ENCODE data around the gene TAS2R46. TPM values are rescaled to one million over a fixed set of nuclear protein-coding genes. Genes with fewer than 3 reads are reported as not detected.
"Not testable (repeated sequence)": the region's sequence is repeated elsewhere in the genome, so short reads cannot be mapped to it uniquely, and the experiment has no call there.

The TAS2R46 gene
- 1 to 10 TPM in 1 of 4 donors, under 1 TPM in 2, not detected in 1; 0.67 to 5.8 (median 0.89) TPM for total RNA-seq

DNA sequence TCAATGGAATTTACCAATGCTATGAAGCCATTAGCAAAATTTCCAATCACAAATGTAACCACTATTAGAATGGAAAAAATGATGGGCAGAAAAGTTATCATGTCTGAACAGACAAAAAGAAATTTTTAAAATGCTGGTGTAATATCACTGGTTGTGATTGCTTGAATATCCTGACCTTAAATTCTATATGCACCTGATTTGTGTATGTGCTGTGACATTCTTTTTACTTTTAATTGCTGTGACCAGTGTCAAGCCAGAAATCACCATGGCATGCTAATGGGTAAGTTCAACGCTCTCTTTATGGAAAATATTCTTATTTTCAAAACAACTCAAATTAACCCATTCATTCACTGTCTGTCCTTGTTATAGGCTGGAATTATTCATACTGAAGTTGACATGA, at the start of gene TAS2R46:
TAS2R46 (minus strand) TSS at position 101 of the 400 bp plus-strand sequence; CDS start at position 101, 0 bp downstream.
- H3K9me3 ChIP-seq, H3K36me3 ChIP-seq, H3K27me3 ChIP-seq, H3K27ac ChIP-seq, ATAC-seq, H3K4me3 ChIP-seq, H3K4me1 ChIP-seq: not testable (repeated sequence)
- 83 to 100% methylated on average over 1 of the region's 1 CpG for WGBS, 2 donors (ENCODE audit: low coverage in 1 of 2)

DNA sequence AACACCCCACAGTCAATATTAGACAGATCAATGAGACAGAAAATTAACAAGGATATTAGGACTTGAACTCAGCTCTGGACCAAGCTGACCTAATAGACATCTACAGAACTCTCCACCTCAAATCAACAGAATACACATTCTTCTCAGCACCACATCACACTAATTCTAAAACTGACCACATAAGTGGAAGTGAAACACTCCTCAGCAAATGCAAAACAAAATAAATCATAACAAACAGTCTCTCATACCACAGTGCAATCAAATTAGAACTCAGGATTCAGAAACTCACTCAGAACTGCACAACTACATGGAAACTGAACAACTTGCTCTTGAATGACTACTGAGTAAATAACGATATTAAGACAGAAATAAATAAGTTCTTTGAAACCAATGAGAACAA, 49.1 kb upstream of the TAS2R46 start:
- not testable (repeated sequence) for H3K27me3 ChIP-seq, H3K4me3 ChIP-seq, ATAC-seq, H3K36me3 ChIP-seq, H3K4me1 ChIP-seq, H3K27ac ChIP-seq
- peaks cover 0 to 19% (median 0%) of the 10 kb centered on the region in 3 donors for H3K9me3 ChIP-seq
- WGBS, 2 donors (ENCODE audit: low coverage in 1 of 2): 100% methylated on average over 1 of the region's 1 CpG

- Histone ChIP-seq H3K27ac (no peak overlapping the region), H3K4me3 (no peak overlapping the region), H3K27me3 (no peaks in the 10 kb centered on the region), H3K9me3 (peaks cover 0 to 19% (median 0%) of the 10 kb centered on the region in 3 donors), H3K4me1 (no peaks in the 10 kb centered on the region), H3K36me3 (peaks cover 0 to 9% of the 10 kb centered on the region in 2 donors)
- TF ChIP-seq POLR2AphosphoS5 (IDR thresholded peaks at IDR 0.05) (no peak), POLR2A (IDR thresholded peaks at IDR 0.05) (no peak), EP300 (IDR thresholded peaks at IDR 0.05) (no peak)
- TF ChIP-seq, protein P1, sequence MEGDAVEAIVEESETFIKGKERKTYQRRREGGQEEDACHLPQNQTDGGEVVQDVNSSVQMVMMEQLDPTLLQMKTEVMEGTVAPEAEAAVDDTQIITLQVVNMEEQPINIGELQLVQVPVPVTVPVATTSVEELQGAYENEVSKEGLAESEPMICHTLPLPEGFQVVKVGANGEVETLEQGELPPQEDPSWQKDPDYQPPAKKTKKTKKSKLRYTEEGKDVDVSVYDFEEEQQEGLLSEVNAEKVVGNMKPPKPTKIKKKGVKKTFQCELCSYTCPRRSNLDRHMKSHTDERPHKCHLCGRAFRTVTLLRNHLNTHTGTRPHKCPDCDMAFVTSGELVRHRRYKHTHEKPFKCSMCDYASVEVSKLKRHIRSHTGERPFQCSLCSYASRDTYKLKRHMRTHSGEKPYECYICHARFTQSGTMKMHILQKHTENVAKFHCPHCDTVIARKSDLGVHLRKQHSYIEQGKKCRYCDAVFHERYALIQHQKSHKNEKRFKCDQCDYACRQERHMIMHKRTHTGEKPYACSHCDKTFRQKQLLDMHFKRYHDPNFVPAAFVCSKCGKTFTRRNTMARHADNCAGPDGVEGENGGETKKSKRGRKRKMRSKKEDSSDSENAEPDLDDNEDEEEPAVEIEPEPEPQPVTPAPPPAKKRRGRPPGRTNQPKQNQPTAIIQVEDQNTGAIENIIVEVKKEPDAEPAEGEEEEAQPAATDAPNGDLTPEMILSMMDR (IDR thresholded peaks at IDR 0.05): no peak
- ATAC-seq: no peak
- WGBS, 2 donors (ENCODE audit: low coverage in 1 of 2): 100% methylated on average over 2 of the region's 2 CpGs; no CpG with 5 or more reads in 1 of the 2 donors
Measured at GRCh38 chr12:11108862-11109261, 46.8 kb upstream of the TAS2R46 start.

DNA sequence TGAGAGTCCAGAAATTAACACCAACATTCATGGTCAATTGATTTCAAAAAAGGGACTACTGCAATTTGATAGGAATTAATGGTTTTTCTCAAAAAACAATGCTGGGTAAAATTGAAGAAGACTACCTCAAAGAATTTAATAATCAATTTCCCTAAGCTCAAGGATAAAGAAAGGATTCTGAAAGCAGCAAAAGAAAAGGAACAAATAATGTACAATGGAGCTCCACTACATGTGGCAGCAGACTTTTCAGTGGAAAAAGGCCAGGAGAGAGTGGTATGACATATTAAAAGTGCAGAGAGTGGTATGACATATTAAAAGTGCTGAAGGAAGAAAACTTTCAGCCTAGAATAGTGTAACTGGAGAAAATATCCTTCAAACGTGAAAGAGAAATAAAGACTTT, 45.6 kb upstream of the TAS2R46 start:
- Histone ChIP-seq H3K4me1 (no peaks in the 10 kb centered on the region), H3K27me3 (no peaks in the 10 kb centered on the region), H3K36me3 (peaks cover 0 to 9% of the 10 kb centered on the region in 2 donors), H3K4me3 (no peak overlapping the region), H3K9me3 (peaks cover 0 to 19% (median 0%) of the 10 kb centered on the region in 3 donors), H3K27ac (no peak overlapping the region)
- no peak for ATAC-seq
- 45 to 50% methylated on average over 1 of the region's 1 CpG for WGBS, 2 donors (ENCODE audit: low coverage in 1 of 2)
- TF ChIP-seq, protein P1 (IDR thresholded peaks at IDR 0.05): no peak
- TF ChIP-seq POLR2AphosphoS5 (IDR thresholded peaks at IDR 0.05): no peak
- TF ChIP-seq EP300 (IDR thresholded peaks at IDR 0.05): no peak
- TF ChIP-seq POLR2A (IDR thresholded peaks at IDR 0.05): no peak

DNA sequence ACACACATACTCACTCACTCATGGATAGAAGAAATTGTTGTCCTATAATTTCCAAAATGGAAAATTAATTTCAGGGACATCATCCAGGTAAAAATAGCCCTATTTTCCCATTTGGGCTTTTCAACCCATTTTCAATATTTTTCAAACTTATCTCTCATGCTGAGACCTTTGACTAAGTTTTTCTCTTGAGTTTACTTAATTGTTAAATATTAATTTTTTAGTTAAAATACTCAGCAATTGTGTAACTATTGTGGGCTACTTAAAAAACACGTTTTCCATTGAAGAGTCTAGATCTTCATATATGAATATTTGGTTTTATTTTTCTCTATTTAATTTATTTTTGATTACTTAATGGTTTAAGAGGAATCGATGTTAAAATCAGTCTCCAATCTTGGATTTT, 44.2 kb upstream of the TAS2R46 start:
- Histone ChIP-seq H3K9me3 (peaks cover 0 to 10% (median 0%) of the 10 kb centered on the region in 3 donors), H3K36me3 (peaks cover 0 to 9% of the 10 kb centered on the region in 2 donors), H3K27me3 (no peaks in the 10 kb centered on the region), H3K27ac (no peak overlapping the region), H3K4me3 (no peak overlapping the region), H3K4me1 (no peaks in the 10 kb centered on the region)
- no peak for ATAC-seq
- TF ChIP-seq EP300 (IDR thresholded peaks at IDR 0.05): no peak
- TF ChIP-seq POLR2AphosphoS5 (IDR thresholded peaks at IDR 0.05): no peak
- TF ChIP-seq, protein P1 (IDR thresholded peaks at IDR 0.05): no peak
- no peak for TF ChIP-seq POLR2A (IDR thresholded peaks at IDR 0.05)
- WGBS, 2 donors (ENCODE audit: low coverage in 1 of 2): 87 to 93% methylated on average over 1 to 2 of the region's 2 CpGs

DNA sequence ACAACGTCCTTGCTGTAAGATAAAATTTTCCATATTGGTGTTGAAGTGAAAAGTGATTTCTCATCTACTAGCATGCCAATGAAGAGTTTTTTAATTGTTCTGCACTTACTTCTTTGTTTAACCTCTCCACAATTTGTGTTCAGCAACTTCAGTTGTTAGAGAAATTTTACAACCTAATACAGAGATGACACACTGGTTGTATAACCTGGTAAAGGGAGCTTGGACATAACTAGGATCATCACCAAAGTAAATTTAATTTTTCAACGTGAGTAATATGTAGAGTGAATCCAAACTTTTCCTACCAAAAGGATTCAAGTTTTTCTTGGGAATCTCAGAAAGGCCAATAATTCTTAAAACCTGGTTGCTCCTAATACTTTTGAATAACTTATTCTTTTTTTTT, 43.5 kb upstream of the TAS2R46 start:
- H3K27me3 ChIP-seq: no peaks in the 10 kb centered on the region
- peaks cover 0 to 9% of the 10 kb centered on the region in 2 donors for H3K36me3 ChIP-seq
- H3K4me1 ChIP-seq: no peaks in the 10 kb centered on the region
- TF ChIP-seq EP300 (IDR thresholded peaks at IDR 0.05) (no peak), POLR2AphosphoS5 (IDR thresholded peaks at IDR 0.05) (no peak), POLR2A (IDR thresholded peaks at IDR 0.05) (no peak)
- TF ChIP-seq, protein P1 (IDR thresholded peaks at IDR 0.05): no peak
- H3K9me3 ChIP-seq: peaks cover 0 to 5% (median 0%) of the 10 kb centered on the region in 3 donors
- ATAC-seq: no peak
- WGBS, 2 donors (ENCODE audit: low coverage in 1 of 2): 40 to 55% methylated on average over 2 of the region's 2 CpGs
- H3K27ac ChIP-seq: no peak overlapping the region
- no peak overlapping the region for H3K4me3 ChIP-seq

GRCh38 chr12:11094910-11095309, 32.8 kb upstream of the TAS2R46 start:
- no CpG with 5 or more reads among the region's 2 CpGs for WGBS, 2 donors (ENCODE audit: low coverage in 1 of 2)
- H3K4me1 ChIP-seq, ATAC-seq: not testable (repeated sequence)

More at GRCh38 chr12:11094910-11095309, 32.8 kb upstream of the TAS2R46 start:
- not testable (repeated sequence) for H3K27ac ChIP-seq, H3K9me3 ChIP-seq, H3K36me3 ChIP-seq, H3K4me3 ChIP-seq, H3K27me3 ChIP-seq

Data from gastroesophageal sphincter (tissue), 4 donors.